ENCODE results near the gene TMUB2. TPM values are rescaled to one million over a fixed set of nuclear protein-coding genes. Genes with fewer than 3 reads are reported as not detected.

Gene TMUB2
- total and polyA plus RNA-seq, 9 of the 15 experiments (the other 6 are each of a cell fraction or from before 2014, with no cell fraction given): 4.1 to 29.8 (median 16.3) TPM

- TF ChIP-seq ZZZ3 (IDR thresholded peaks at IDR 0.05) (no peak), HDAC8 (tag; IDR thresholded peaks at IDR 0.05) (no peak), L3MBTL2 (IDR thresholded peaks at IDR 0.05) (no peak), ZNF121 (CRISPR knock-in tag; conservative IDR thresholded peaks at IDR 0.05) (no peak), ARID3B (CRISPR knock-in tag; IDR thresholded peaks at IDR 0.05; ENCODE audit: borderline replicate concordance) (no peak), GTF2F1 (IDR thresholded peaks at IDR 0.05; ENCODE audit: low read depth, low read length) (no peak), SAFB2 (IDR thresholded peaks at IDR 0.05; ENCODE audit: borderline replicate concordance, low read depth, low read length, severe bottlenecking) (no peak), FOXP1 (CRISPR knock-in tag; IDR thresholded peaks at IDR 0.05) (no peak), KHSRP (IDR thresholded peaks at IDR 0.05) (no peak), ZBTB17 (CRISPR knock-in tag; IDR thresholded peaks at IDR 0.05) (no peak), CREM (IDR thresholded peaks at IDR 0.05; ENCODE audit: low read depth) (0 out of 2 replicates have a peak, but pooled peaks have one; percentile 10), ZNF639 (CRISPR knock-in tag; conservative IDR thresholded peaks at IDR 0.05 in 1 of 2, IDR thresholded peaks at IDR 0.05 in 1 of 2) (no peak), NR0B1 (IDR thresholded peaks at IDR 0.05; ENCODE audit: partially characterized antibody) (no peak), ZFP30 (CRISPR knock-in tag; IDR thresholded peaks at IDR 0.05; ENCODE audit: borderline replicate concordance) (no peak), TAF1 (IDR thresholded peaks at IDR 0.05; ENCODE audit: control insufficient read depth, extremely low read depth, insufficient read depth, low read length, severe bottlenecking) (no peak), SIN3B (IDR thresholded peaks at IDR 0.05; ENCODE audit: low read depth) (no peak), SMARCA4 (IDR thresholded peaks at IDR 0.05) (no peak), RBM39 (optimal IDR thresholded peaks at IDR 0.05; ENCODE audit: low read depth, low read length) (peak; percentile 40), MAX (CRISPR knock-in tag; IDR thresholded peaks at IDR 0.05) (peak; percentile 20; the same call in 1 of the 2 replicates), FOXK1 (CRISPR knock-in tag; IDR thresholded peaks at IDR 0.05; ENCODE audit: borderline replicate concordance) (no peak), PTRF (tag; IDR thresholded peaks at IDR 0.05) (no peak), MCM5 (IDR thresholded peaks at IDR 0.05; ENCODE audit: low read depth) (no peak), ZNF586 (CRISPR knock-in tag; conservative IDR thresholded peaks at IDR 0.05) (no peak)
Measured at GRCh38 chr17:44203731-44204440, 17.1 kb downstream of the TMUB2 start (continued).

All from K562 (cell line).